Immature natural killer cell (primary cell): Measurements from ENCODE around the gene ZNF318. TPM values are rescaled to one million over a fixed set of nuclear protein-coding genes. Genes with fewer than 3 reads are reported as not detected.
"Not testable (repeated sequence)": the region's sequence is repeated elsewhere in the genome, so short reads cannot be mapped to it uniquely, and the experiment has no call there.

ENCODE experiments used
- DNase-seq, 3 donors: peaks; one replicate each; pipeline ENCODE4 v3.0.0; 2022; ENCODE audit warnings: mixed read lengths in 1 of 3
- H3K27ac Mint-ChIP-seq, 6 donors: one replicate each; pipeline ENCODE4 v1.8.0; 2020; ENCODE audit warnings: mixed read lengths in 6 of 6, mild to moderate bottlenecking in 5 of 6, inconsistent platforms in 4 of 6, moderate library complexity in 3 of 6
- H3K27me3 Mint-ChIP-seq, 3 donors: one replicate each; pipeline ENCODE4 v1.8.0; 2020 to 2021; ENCODE audit warnings: low read depth in 3 of 3, mild to moderate bottlenecking in 3 of 3, mixed read lengths in 3 of 3, moderate library complexity in 3 of 3, inconsistent platforms in 1 of 3
- H3K36me3 Mint-ChIP-seq, 3 donors: one replicate each; pipeline ENCODE4 v1.8.0; 2020; ENCODE audit warnings: mixed read lengths in 3 of 3, inconsistent platforms in 2 of 3, mild to moderate bottlenecking in 2 of 3
- H3K4me1 Mint-ChIP-seq, 2 donors: one replicate each; pipeline ENCODE4 v1.8.0; 2020; ENCODE audit warnings: inconsistent platforms in 2 of 2, mild to moderate bottlenecking in 2 of 2, mixed read lengths in 2 of 2, moderate library complexity in 1 of 2
- H3K4me3 Mint-ChIP-seq, 5 donors: one replicate each; pipeline ENCODE4 v1.8.0; 2020; ENCODE audit warnings: mild to moderate bottlenecking in 5 of 5, mixed read lengths in 5 of 5, inconsistent platforms in 3 of 5, moderate library complexity in 3 of 5
- H3K9me3 Mint-ChIP-seq, 6 donors: one replicate each; pipeline ENCODE4 v1.8.0; 2020; ENCODE audit warnings: mild to moderate bottlenecking in 6 of 6, mixed read lengths in 6 of 6, inconsistent platforms in 4 of 6, moderate library complexity in 3 of 6
- polyA plus RNA-seq, 3 donors: library from polyadenylated mRNA; unstranded; fragments of 300-500 nt; fragmentation: Illumina TruSeq; gene quantifications; one replicate each; pipeline ENCODE4 v1.2.3, GENCODE V29; 2021

Gene ZNF318
- polyA plus RNA-seq, 3 donors from 2014 or later, result 0.94 to 9.6 (median 5.7) TPM

DNA sequence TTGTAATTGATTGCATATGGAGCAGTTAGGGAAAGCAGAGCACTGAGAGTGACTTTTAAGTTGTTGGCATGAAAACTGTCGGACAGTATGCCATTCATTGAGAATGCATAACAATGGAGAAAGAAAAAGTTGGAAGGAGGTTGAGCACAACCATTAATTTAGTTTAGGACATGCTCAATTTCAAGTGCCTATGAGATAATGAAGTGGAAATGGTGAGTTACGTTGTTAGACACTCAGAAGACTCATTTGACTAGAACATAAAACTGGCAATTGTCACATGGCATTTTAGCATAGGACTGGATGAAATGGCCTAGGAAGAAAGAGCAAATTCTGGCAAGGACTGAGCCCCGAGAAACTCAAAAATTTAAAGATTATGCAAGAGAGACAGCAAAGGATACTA is 22.0 kb downstream of the ZNF318 start:
- Mint-ChIP-seq H3K4me3 (no peak overlapping the region), H3K9me3 (no peaks in the 10 kb centered on the region), H3K4me1 (peaks cover 0 to 2% of the 10 kb centered on the region in 2 donors), H3K27me3 (no peaks in the 10 kb centered on the region), H3K36me3 (peaks cover 19 to 38% (median 19%) of the 10 kb centered on the region in 3 donors), H3K27ac (no peak overlapping the region)
- DNase-seq, result no peak

DNA sequence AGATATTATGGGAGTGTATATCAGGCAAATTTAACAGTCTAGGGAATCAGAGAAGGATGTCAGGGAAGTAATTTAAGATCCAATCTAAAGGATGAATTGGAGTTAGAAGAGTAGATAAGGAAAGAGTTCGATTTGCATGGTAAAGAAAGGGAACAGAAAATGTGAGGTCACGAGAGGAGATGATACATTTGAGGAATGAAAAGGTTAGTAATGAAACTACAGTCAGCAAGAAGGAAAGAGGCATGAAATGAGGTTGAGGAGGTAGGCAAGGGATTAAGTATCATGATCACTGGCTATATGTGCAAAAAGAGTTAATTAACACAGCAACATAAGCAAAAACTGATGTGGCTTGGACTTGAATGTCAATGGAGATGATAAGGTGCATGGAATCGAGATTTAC is 22.4 kb downstream of the ZNF318 start:
- Mint-ChIP-seq H3K27me3 (no peaks in the 10 kb centered on the region), H3K36me3 (peaks cover 17 to 38% (median 18%) of the 10 kb centered on the region in 3 donors), H3K27ac (no peak overlapping the region), H3K4me1 (no peaks in the 10 kb centered on the region), H3K4me3 (no peak overlapping the region), H3K9me3 (no peaks in the 10 kb centered on the region)
- DNase-seq, result no peak

DNA sequence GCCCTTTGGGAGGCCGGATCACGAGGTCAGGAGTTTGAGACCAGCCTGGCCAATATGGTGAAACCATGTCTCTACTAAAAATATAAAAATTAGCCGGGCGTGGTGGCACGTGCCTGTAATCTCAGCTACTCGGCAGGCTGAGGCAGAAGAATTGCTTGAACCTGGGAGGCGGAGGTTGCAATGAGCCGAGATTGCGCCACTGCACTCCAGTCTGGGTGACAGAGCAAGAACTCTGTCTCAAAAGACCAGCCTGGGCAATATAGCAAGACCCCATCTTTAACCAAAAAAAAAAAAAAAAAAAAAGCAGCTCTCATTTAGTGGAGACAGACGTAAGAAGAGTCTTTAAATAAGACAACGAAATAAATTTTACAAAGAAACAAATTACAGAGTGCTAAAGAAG is 23.2 kb downstream of the ZNF318 start:
- not testable (repeated sequence) for H3K27me3 Mint-ChIP-seq, H3K27ac Mint-ChIP-seq, H3K9me3 Mint-ChIP-seq, H3K4me1 Mint-ChIP-seq, H3K4me3 Mint-ChIP-seq, DNase-seq
- peaks cover 17 to 38% (median 21%) of the 10 kb centered on the region in 3 donors for H3K36me3 Mint-ChIP-seq

DNA sequence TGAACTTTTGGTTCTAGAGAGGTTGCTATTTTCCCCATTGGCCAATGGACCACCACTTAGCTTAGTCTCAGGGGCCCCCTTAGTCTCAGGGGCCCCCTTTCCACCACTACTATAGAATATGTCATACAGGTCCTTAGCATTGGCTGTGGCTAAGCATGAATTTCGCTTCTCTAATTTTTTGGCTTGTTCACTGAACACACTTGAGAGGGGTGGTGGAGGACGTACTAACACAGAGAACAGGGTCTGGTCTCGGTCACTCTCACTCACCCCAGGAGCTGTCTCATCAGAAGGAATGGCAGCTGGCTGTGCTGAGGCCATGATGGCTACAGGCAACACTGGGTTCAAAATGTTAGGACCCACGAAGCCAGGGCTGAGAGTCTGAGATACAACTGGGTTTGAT is 30.3 kb downstream of the ZNF318 start:
- Mint-ChIP-seq H3K36me3 (peaks cover 33 to 69% (median 49%) of the 10 kb centered on the region in 3 donors), H3K27me3 (no peaks in the 10 kb centered on the region), H3K27ac (no peak overlapping the region), H3K4me1 (no peaks in the 10 kb centered on the region), H3K9me3 (no peaks in the 10 kb centered on the region), H3K4me3 (no peak overlapping the region)
- DNase-seq, result no peak

DNA sequence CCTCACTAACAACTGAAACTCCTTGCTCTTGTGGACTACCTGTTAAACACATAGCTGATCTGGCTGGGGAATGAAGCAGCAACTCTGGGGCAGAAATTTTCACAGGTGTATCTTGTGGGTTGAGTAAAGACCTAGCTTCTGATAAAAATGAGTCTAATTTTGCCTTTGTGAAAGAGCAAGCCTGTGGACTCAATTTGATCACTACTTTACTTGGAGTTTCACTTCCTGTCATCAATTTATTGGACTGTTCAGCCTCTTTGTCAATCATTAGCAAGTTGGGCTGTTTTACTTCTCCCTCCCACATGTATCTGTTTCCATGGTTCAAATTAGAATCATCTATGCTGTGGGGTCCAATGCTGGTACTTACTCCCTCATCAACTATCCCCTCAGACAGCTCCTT is 31.2 kb downstream of the ZNF318 start:
- peaks cover 32 to 68% (median 48%) of the 10 kb centered on the region in 3 donors for H3K36me3 Mint-ChIP-seq
- H3K27me3 Mint-ChIP-seq, result no peaks in the 10 kb centered on the region
- DNase-seq, result no peak
- no peaks in the 10 kb centered on the region for H3K9me3 Mint-ChIP-seq
- peak overlapping the region in 4 of 6 donors; percentile 11 to 81 (median 28) for H3K27ac Mint-ChIP-seq
- H3K4me1 Mint-ChIP-seq, result no peaks in the 10 kb centered on the region
- H3K4me3 Mint-ChIP-seq, result no peak overlapping the region

DNA sequence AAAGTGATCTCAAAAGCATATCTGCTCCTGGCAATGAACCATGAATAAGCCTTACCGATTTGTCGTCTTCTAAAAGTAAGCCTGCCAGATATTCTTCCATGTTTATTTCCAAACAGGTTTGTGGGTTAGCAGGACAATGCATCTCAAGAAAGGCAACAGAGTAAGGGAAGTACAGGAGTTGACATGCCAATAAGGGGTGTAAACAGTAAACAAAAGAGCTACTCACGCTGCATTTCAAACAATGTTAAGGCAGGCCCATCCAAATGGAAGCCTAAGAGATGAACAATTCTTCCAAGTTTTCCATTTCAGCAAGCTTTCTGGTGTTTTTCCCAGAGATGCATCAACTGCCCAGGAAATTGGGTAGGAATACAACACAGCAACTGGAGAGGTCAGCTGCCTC is 33.1 kb downstream of the ZNF318 start:
- H3K27ac Mint-ChIP-seq, result no peak overlapping the region
- no peak for DNase-seq
- peaks cover 32 to 49% (median 33%) of the 10 kb centered on the region in 3 donors for H3K36me3 Mint-ChIP-seq
- H3K27me3 Mint-ChIP-seq, result no peaks in the 10 kb centered on the region
- no peaks in the 10 kb centered on the region for H3K4me1 Mint-ChIP-seq
- H3K4me3 Mint-ChIP-seq, result no peak overlapping the region
- H3K9me3 Mint-ChIP-seq, result no peaks in the 10 kb centered on the region

- Mint-ChIP-seq H3K9me3 (no peaks in the 10 kb centered on the region), H3K4me3 (no peak overlapping the region), H3K27ac (no peak overlapping the region), H3K4me1 (no peaks in the 10 kb centered on the region), H3K27me3 (no peaks in the 10 kb centered on the region), H3K36me3 (peaks cover 28 to 44% (median 30%) of the 10 kb centered on the region in 3 donors)
- no peak for DNase-seq
Observed at GRCh38 chr6:43335469-43335868, 34.0 kb downstream of the ZNF318 start.

- Mint-ChIP-seq H3K9me3 (no peaks in the 10 kb centered on the region), H3K36me3 (peaks cover 21 to 35% (median 22%) of the 10 kb centered on the region in 3 donors), H3K4me1 (no peaks in the 10 kb centered on the region), H3K27ac (peak overlapping the region in 3 of 6 donors; percentile 12 to 52 (median 17)), H3K4me3 (no peak overlapping the region), H3K27me3 (no peaks in the 10 kb centered on the region)
- DNase-seq, result no peak
Observed at GRCh38 chr6:43334466-43335095, 34.9 kb downstream of the ZNF318 start.

DNA sequence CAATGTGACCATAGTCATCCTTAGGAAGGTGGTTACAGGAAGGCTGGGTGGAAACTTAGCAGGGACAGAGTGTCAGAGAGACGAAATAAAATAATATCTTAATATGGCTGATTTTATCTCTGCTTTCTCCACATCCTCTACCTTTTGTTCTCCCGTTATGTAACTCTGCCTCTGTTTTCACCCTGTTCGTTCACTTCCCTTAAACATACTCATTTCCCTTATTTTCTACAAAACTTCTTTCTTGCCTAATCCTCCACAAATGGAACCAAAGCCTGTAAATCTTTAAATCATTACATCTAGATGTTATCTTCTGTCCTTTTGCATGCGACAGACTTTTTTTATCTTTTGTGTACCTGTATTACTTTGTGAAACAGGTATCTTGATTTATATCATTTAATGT is 37.6 kb downstream of the ZNF318 start:
- Mint-ChIP-seq H3K27ac (peak overlapping the region in 1 of 6 donors; percentile 23), H3K9me3 (no peaks in the 10 kb centered on the region), H3K36me3 (peaks cover 15 to 20% (median 16%) of the 10 kb centered on the region in 3 donors), H3K27me3 (no peaks in the 10 kb centered on the region), H3K4me1 (no peaks in the 10 kb centered on the region), H3K4me3 (no peak overlapping the region)
- DNase-seq, result no peak

GRCh38 chr6:43331470-43331869 is 38.0 kb downstream of the ZNF318 start:
- H3K27me3 Mint-ChIP-seq, result no peaks in the 10 kb centered on the region
- H3K4me1 Mint-ChIP-seq, result no peaks in the 10 kb centered on the region
- H3K27ac Mint-ChIP-seq, result no peak overlapping the region

DNA sequence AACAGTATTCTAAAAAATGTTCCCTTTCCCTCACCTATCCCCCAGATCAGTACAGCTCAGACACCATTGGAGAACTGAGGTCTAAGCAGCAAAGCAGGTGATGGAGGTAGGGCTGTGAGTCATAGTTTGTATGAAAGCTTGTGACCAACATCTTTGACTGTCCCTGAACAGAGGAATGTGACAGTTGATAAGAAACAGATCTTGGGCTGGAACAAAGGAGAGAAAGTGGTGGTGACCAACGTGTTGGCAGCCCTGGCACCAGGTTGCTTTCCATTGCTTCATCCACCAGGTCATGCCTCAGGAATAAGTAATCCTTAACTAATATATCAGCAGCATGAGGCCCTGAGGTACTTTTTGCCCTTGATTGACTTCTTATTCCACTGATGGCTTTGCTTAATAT is 40.9 kb downstream of the ZNF318 start:
- Mint-ChIP-seq H3K4me1 (no peaks in the 10 kb centered on the region), H3K27ac (peak overlapping the region in 1 of 6 donors; percentile 2), H3K4me3 (no peak overlapping the region), H3K9me3 (no peaks in the 10 kb centered on the region), H3K27me3 (no peaks in the 10 kb centered on the region), H3K36me3 (peaks cover 14 to 24% (median 16%) of the 10 kb centered on the region in 3 donors)
- DNase-seq, result no peak

More at GRCh38 chr6:43331470-43331869, 38.0 kb downstream of the ZNF318 start:
- DNase-seq, result no peak
- H3K36me3 Mint-ChIP-seq, result peaks cover 11 to 20% (median 13%) of the 10 kb centered on the region in 3 donors
- H3K4me3 Mint-ChIP-seq, result no peak overlapping the region
- H3K9me3 Mint-ChIP-seq, result no peaks in the 10 kb centered on the region

DNA sequence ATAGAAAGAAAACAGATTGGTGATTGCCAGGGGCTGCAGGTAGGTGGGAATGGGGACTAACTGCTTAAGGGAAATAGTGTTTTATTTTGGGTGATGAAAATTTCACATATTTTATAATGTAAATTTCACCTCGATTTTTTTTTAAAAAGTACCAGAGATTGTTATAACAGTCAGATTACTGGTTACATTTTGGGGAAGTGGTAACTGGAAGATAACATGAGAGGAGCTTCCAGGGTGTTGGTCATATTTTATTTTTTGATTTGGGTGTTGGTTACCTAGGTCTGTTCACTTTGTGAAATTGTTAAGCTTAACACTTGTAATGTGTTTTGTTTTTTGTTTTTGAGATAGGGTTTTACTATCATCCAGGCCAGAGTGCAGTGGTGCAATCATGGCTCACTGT is 43.6 kb downstream of the ZNF318 start:
- H3K4me1 Mint-ChIP-seq, result no peaks in the 10 kb centered on the region
- no peak overlapping the region for H3K27ac Mint-ChIP-seq
- no peaks in the 10 kb centered on the region for H3K27me3 Mint-ChIP-seq
- H3K4me3 Mint-ChIP-seq, result no peak overlapping the region
- peaks cover 10 to 16% (median 12%) of the 10 kb centered on the region in 3 donors for H3K36me3 Mint-ChIP-seq
- no peaks in the 10 kb centered on the region for H3K9me3 Mint-ChIP-seq
- no peak for DNase-seq

- peaks cover 0 to 15% (median 4%) of the 10 kb centered on the region in 3 donors for H3K36me3 Mint-ChIP-seq
- H3K9me3 Mint-ChIP-seq, result no peaks in the 10 kb centered on the region
- H3K4me3 Mint-ChIP-seq, result no peak overlapping the region
- H3K4me1 Mint-ChIP-seq, result no peaks in the 10 kb centered on the region
- H3K27ac Mint-ChIP-seq, result no peak overlapping the region
- H3K27me3 Mint-ChIP-seq, result peaks cover 0 to 2% (median 0%) of the 10 kb centered on the region in 3 donors
- no peak for DNase-seq
Observed at GRCh38 chr6:43318011-43318410, 51.4 kb downstream of the ZNF318 start.

- H3K27ac Mint-ChIP-seq, result no peak overlapping the region
- no peak overlapping the region for H3K4me3 Mint-ChIP-seq
- peaks cover 0 to 11% (median 2%) of the 10 kb centered on the region in 3 donors for H3K27me3 Mint-ChIP-seq
- DNase-seq, result no peak
- H3K4me1 Mint-ChIP-seq, result peaks cover 3 to 6% of the 10 kb centered on the region in 2 donors
- peaks cover 0 to 11% (median 4%) of the 10 kb centered on the region in 3 donors for H3K36me3 Mint-ChIP-seq
- H3K9me3 Mint-ChIP-seq, result no peaks in the 10 kb centered on the region
Observed at GRCh38 chr6:43313813-43314212, 55.6 kb downstream of the ZNF318 start.

GRCh38 chr6:43311666-43312065 is 57.8 kb downstream of the ZNF318 start:
- Mint-ChIP-seq H3K27me3 (peaks cover 0 to 16% (median 2%) of the 10 kb centered on the region in 3 donors), H3K27ac (no peak overlapping the region), H3K4me3 (no peak overlapping the region), H3K36me3 (peaks cover 0 to 4% (median 4%) of the 10 kb centered on the region in 3 donors), H3K9me3 (no peaks in the 10 kb centered on the region), H3K4me1 (peaks cover 8 to 11% of the 10 kb centered on the region in 2 donors)
- no peak for DNase-seq
